GM23338 (cell line): Measurements from ENCODE around the gene MED17. TPM values are rescaled to one million over a fixed set of nuclear protein-coding genes. Genes with fewer than 3 reads are reported as not detected.
A peak's percentile ranks its signal among the peaks of the same experiment; 100 is the strongest.

Source experiments
- ATAC-seq: fragments of 200-7000 bp; cut with Tn5 transposase; 3 replicates; pipeline ENCODE4 v1.9.1; 2020
- DNase-seq: peaks from one replicate; pipeline ENCODE4 v3.0.0-alpha.2; 2015; ENCODE audit warnings: low spot score
- H2AFZ ChIP-seq: fragments of 200-600 bp; sonication (generic); 2 replicates; pipeline ENCODE4 v1.8.0; 2016; ENCODE audit warnings: antibody characterized with exemption, mild to moderate bottlenecking, moderate library complexity
- H3F3A ChIP-seq: fragments of 200-600 bp; sonication (generic); replicated peaks from 2 replicates; pipeline ENCODE4 v1.8.0; 2017; ENCODE audit warnings: antibody characterized with exemption, mixed run types, low read depth
- H3K27ac ChIP-seq: fragments of 200-600 bp; sonication (generic); 2 replicates; pipeline ENCODE4 v1.6.1; 2016; ENCODE audit warnings: low read depth
- H3K27me3 ChIP-seq: fragments of 200-600 bp; sonication (generic); 2 replicates; pipeline ENCODE4 v1.8.0; 2016; ENCODE audit warnings: mild to moderate bottlenecking, mixed run types, moderate library complexity; ENCODE audit not compliant: insufficient read depth
- H3K36me3 ChIP-seq: fragments of 200-600 bp; sonication (generic); 2 replicates; pipeline ENCODE4 v1.8.0; 2016; ENCODE audit warnings: mild to moderate bottlenecking; ENCODE audit not compliant: insufficient read depth
- H3K4me1 ChIP-seq: fragments of 200-600 bp; sonication (generic); 2 replicates; pipeline ENCODE4 v1.8.0; 2016; ENCODE audit warnings: mild to moderate bottlenecking, moderate library complexity; ENCODE audit not compliant: insufficient read depth
- H3K4me2 ChIP-seq: fragments of 200-600 bp; sonication (generic); 2 replicates; pipeline ENCODE4 v1.7.1; 2017; ENCODE audit warnings: mixed run types
- H3K4me3 ChIP-seq: fragments of 200-600 bp; sonication (generic); 2 replicates; pipeline ENCODE4 v1.6.1; 2016; ENCODE audit warnings: mixed run types
- H3K79me2 ChIP-seq: fragments of 200-600 bp; sonication (generic); replicated peaks from 2 replicates; pipeline ENCODE4 v1.8.0; 2017; ENCODE audit warnings: mild to moderate bottlenecking; ENCODE audit not compliant: insufficient read depth
- H3K9me2 ChIP-seq: fragments of 200-600 bp; sonication (generic); 2 replicates; pipeline ENCODE4 v1.8.0; 2017; ENCODE audit not compliant: insufficient read depth
- H4K20me1 ChIP-seq: fragments of 200-600 bp; sonication (generic); replicated peaks from 2 replicates; pipeline ENCODE4 v1.8.0; 2017; ENCODE audit warnings: mild to moderate bottlenecking; ENCODE audit not compliant: insufficient read depth
- H3K27ac Mint-ChIP-seq: 2 replicates; pipeline ENCODE4 v1.8.0; 2020; ENCODE audit warnings: inconsistent platforms, mild to moderate bottlenecking, moderate library complexity, mixed read lengths
- H3K27me3 Mint-ChIP-seq: 3 replicates; pipeline ENCODE4 v1.8.0; 2022; ENCODE audit warnings: low read depth, mild to moderate bottlenecking, moderate library complexity, mixed read lengths, inconsistent platforms; ENCODE audit not compliant: insufficient read depth, poor library complexity
- H3K36me3 Mint-ChIP-seq: 3 replicates; pipeline ENCODE4 v1.8.0; 2021; ENCODE audit warnings: low read depth, mild to moderate bottlenecking, inconsistent platforms, moderate library complexity, mixed read lengths
- H3K4me1 Mint-ChIP-seq: 3 replicates; pipeline ENCODE4 v1.8.0; 2020; ENCODE audit warnings: mild to moderate bottlenecking, inconsistent platforms, mixed read lengths
- H3K4me3 Mint-ChIP-seq: 3 replicates; pipeline ENCODE4 v1.8.0; 2021; ENCODE audit warnings: moderate library complexity, mild to moderate bottlenecking, inconsistent platforms, mixed read lengths
- H3K9me3 Mint-ChIP-seq: 3 replicates; pipeline ENCODE4 v1.8.0; 2020; ENCODE audit warnings: moderate library complexity, mild to moderate bottlenecking, inconsistent platforms, mixed read lengths
- CREB1 ChIP-seq: fragments of 250-450 bp; sonication (Bioruptor Pico); IDR thresholded peaks from 2 replicates; pipeline ENCODE4 v1.5.0; 2020; ENCODE audit warnings: low read depth, mild to moderate bottlenecking, moderate library complexity
- EZH2 ChIP-seq: fragments of 200-600 bp; sonication (generic); IDR thresholded peaks from one replicate; pipeline ENCODE4 v1.8.0; 2017; ENCODE audit warnings: antibody characterized with exemption, mild to moderate bottlenecking, low read depth; ENCODE audit not compliant: unreplicated experiment
- EZH2phosphoT487 ChIP-seq: fragments of 200-600 bp; sonication (generic); IDR thresholded peaks from one replicate; pipeline ENCODE4 v1.8.1; 2018; ENCODE audit warnings: antibody characterized with exemption; ENCODE audit not compliant: unreplicated experiment
- JUNB ChIP-seq: IDR thresholded peaks from one replicate; pipeline ENCODE4 v1.6.1; 2016; ENCODE audit warnings: antibody characterized with exemption; ENCODE audit not compliant: unreplicated experiment
- NANOG ChIP-seq: IDR thresholded peaks from 2 replicates; pipeline ENCODE4 v1.6.1; 2016; ENCODE audit warnings: antibody characterized with exemption, borderline replicate concordance
- POLR2AphosphoS5 ChIP-seq: IDR thresholded peaks from 2 replicates; pipeline ENCODE4 v1.6.1; 2016; ENCODE audit warnings: antibody characterized with exemption, low read depth
- STAT1 ChIP-seq: IDR thresholded peaks from one replicate; pipeline ENCODE4 v1.6.1; 2016; ENCODE audit warnings: antibody characterized with exemption; ENCODE audit not compliant: unreplicated experiment
- ZNF114 ChIP-seq: fragments of 250-450 bp; sonication (Bioruptor Pico); IDR thresholded peaks from 2 replicates; pipeline ENCODE4 v1.5.0; 2020; ENCODE audit warnings: mild to moderate bottlenecking, moderate library complexity
- ZNF331 ChIP-seq: fragments of 250-450 bp; sonication (Bioruptor Pico); IDR thresholded peaks from 2 replicates; pipeline ENCODE4 v1.5.0; 2020; ENCODE audit warnings: low read depth, mild to moderate bottlenecking, moderate library complexity
- polyA plus RNA-seq: library from polyadenylated mRNA; unstranded; fragments of >200 nt; fragmentation: Nextera tagmentation; extraction: Ambion mirVana; gene quantifications from 2 replicates; pipeline ENCODE4 v1.2.1, GENCODE V29; 2016
- total RNA-seq: library from RNA; depleted of rRNA; stranded (reverse); fragments of >200 nt; shearing (Covaris generic); gene quantifications from 2 replicates; pipeline ENCODE4 v1.2.3, GENCODE V29; 2014
- TF ChIP-seq, protein P1 (sequence below): IDR thresholded peaks from 2 replicates; pipeline ENCODE4 v1.6.1; 2016; ENCODE audit warnings: antibody characterized with exemption
- TF ChIP-seq, protein P2 (sequence below): fragments of 250-450 bp; sonication (Bioruptor Pico); IDR thresholded peaks from 2 replicates; pipeline ENCODE4 v1.5.0; 2020; ENCODE audit warnings: mild to moderate bottlenecking, moderate library complexity
- TF ChIP-seq, protein P3 (sequence below), 2 experiments: fragments of 200-600 bp in 1 of 2; sonication (generic) in 1 of 2; conservative IDR thresholded peaks; 2 replicates each; pipeline versions ENCODE4 v1.5.1 to v1.6.1; 2016 to 2017; ENCODE audit warnings: antibody characterized with exemption in 2 of 2, low read depth in 2 of 2, mild to moderate bottlenecking in 2 of 2, moderate library complexity in 1 of 2
- TF ChIP-seq, protein P4 (sequence below): IDR thresholded peaks from one replicate; pipeline ENCODE4 v1.6.1; 2018; ENCODE audit warnings: antibody characterized with exemption; ENCODE audit not compliant: unreplicated experiment

The MED17 gene
- total and polyA plus RNA-seq, 2 experiments from 2014 or later: 19.1 to 31.2 TPM

DNA sequence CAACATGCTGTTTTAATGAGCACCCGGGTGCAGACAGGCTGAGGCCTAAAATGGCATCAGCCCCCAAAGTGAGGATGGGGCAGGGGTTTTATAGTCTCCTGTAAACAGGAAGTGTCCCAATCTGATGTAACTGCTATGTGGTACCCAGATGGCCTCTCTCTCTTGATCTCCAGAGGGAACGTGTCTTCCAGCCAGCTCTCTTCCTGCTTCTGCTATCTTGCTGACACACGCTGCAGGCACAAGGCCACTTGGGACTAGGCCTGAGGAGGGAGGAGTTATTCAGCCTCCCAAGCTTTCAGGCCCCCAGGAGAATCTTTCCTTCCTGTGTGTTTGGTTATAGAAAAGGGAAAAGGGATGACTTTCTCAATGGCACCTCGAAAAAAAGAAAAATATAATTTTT lies 77.7 kb downstream of the MED17 start:
- Mint-ChIP-seq H3K9me3 (no peaks in the 10 kb centered on the region), H3K4me1 (peaks cover 37% of the 10 kb centered on the region), H3K27ac (no peak overlapping the region), H3K27me3 (no peaks in the 10 kb centered on the region), H3K36me3 (no peaks in the 10 kb centered on the region), H3K4me3 (no peak overlapping the region)
- no peaks in the 10 kb centered on the region for H3F3A ChIP-seq
- DNase-seq: no peak
- H4K20me1 ChIP-seq: no peaks in the 10 kb centered on the region
- peak overlapping the region; percentile 63; the same call in 1 of the 2 replicates for H2AFZ ChIP-seq
- no peak for ATAC-seq
- H3K4me2 ChIP-seq: no peak overlapping the region
- no peak overlapping the region for H3K27ac ChIP-seq
- H3K9me2 ChIP-seq: no peaks in the 10 kb centered on the region
- peaks cover 19% of the 10 kb centered on the region for H3K4me1 ChIP-seq
- no peaks in the 10 kb centered on the region for H3K36me3 ChIP-seq
- no peak overlapping the region for H3K4me3 ChIP-seq
- H3K79me2 ChIP-seq: no peaks in the 10 kb centered on the region
- H3K27me3 ChIP-seq: no peaks in the 10 kb centered on the region
- TF ChIP-seq EZH2phosphoT487 (no peak), CREB1 (CRISPR knock-in tag) (no peak), POLR2AphosphoS5 (no peak), JUNB (no peak), ZNF331 (CRISPR knock-in tag) (no peak), STAT1 (no peak), EZH2 (no peak), ZNF114 (CRISPR knock-in tag) (no peak), NANOG (no peak)
- TF ChIP-seq, protein P1, sequence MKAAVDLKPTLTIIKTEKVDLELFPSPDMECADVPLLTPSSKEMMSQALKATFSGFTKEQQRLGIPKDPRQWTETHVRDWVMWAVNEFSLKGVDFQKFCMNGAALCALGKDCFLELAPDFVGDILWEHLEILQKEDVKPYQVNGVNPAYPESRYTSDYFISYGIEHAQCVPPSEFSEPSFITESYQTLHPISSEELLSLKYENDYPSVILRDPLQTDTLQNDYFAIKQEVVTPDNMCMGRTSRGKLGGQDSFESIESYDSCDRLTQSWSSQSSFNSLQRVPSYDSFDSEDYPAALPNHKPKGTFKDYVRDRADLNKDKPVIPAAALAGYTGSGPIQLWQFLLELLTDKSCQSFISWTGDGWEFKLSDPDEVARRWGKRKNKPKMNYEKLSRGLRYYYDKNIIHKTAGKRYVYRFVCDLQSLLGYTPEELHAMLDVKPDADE: no peak
- TF ChIP-seq, protein P2, sequence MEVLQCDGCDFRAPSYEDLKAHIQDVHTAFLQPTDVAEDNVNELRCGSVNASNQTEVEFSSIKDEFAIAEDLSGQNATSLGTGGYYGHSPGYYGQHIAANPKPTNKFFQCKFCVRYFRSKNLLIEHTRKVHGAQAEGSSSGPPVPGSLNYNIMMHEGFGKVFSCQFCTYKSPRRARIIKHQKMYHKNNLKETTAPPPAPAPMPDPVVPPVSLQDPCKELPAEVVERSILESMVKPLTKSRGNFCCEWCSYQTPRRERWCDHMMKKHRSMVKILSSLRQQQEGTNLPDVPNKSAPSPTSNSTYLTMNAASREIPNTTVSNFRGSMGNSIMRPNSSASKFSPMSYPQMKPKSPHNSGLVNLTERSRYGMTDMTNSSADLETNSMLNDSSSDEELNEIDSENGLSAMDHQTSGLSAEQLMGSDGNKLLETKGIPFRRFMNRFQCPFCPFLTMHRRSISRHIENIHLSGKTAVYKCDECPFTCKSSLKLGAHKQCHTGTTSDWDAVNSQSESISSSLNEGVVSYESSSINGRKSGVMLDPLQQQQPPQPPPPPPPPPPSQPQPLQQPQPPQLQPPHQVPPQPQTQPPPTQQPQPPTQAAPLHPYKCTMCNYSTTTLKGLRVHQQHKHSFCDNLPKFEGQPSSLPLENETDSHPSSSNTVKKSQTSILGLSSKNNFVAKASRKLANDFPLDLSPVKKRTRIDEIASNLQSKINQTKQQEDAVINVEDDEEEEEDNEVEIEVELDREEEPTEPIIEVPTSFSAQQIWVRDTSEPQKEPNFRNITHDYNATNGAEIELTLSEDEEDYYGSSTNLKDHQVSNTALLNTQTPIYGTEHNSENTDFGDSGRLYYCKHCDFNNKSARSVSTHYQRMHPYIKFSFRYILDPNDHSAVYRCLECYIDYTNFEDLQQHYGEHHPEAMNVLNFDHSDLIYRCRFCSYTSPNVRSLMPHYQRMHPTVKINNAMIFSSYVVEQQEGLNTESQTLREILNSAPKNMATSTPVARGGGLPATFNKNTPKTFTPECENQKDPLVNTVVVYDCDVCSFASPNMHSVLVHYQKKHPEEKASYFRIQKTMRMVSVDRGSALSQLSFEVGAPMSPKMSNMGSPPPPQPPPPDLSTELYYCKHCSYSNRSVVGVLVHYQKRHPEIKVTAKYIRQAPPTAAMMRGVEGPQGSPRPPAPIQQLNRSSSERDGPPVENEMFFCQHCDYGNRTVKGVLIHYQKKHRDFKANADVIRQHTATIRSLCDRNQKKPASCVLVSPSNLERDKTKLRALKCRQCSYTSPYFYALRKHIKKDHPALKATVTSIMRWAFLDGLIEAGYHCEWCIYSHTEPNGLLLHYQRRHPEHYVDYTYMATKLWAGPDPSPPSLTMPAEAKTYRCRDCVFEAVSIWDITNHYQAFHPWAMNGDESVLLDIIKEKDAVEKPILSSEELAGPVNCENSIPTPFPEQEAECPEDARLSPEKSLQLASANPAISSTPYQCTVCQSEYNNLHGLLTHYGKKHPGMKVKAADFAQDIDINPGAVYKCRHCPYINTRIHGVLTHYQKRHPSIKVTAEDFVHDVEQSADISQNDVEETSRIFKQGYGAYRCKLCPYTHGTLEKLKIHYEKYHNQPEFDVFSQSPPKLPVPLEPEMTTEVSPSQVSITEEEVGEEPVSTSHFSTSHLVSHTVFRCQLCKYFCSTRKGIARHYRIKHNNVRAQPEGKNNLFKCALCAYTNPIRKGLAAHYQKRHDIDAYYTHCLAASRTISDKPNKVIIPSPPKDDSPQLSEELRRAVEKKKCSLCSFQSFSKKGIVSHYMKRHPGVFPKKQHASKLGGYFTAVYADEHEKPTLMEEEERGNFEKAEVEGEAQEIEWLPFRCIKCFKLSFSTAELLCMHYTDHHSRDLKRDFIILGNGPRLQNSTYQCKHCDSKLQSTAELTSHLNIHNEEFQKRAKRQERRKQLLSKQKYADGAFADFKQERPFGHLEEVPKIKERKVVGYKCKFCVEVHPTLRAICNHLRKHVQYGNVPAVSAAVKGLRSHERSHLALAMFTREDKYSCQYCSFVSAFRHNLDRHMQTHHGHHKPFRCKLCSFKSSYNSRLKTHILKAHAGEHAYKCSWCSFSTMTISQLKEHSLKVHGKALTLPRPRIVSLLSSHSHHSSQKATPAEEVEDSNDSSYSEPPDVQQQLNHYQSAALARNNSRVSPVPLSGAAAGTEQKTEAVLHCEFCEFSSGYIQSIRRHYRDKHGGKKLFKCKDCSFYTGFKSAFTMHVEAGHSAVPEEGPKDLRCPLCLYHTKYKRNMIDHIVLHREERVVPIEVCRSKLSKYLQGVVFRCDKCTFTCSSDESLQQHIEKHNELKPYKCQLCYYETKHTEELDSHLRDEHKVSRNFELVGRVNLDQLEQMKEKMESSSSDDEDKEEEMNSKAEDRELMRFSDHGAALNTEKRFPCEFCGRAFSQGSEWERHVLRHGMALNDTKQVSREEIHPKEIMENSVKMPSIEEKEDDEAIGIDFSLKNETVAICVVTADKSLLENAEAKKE: no peak
- TF ChIP-seq, protein P3, sequence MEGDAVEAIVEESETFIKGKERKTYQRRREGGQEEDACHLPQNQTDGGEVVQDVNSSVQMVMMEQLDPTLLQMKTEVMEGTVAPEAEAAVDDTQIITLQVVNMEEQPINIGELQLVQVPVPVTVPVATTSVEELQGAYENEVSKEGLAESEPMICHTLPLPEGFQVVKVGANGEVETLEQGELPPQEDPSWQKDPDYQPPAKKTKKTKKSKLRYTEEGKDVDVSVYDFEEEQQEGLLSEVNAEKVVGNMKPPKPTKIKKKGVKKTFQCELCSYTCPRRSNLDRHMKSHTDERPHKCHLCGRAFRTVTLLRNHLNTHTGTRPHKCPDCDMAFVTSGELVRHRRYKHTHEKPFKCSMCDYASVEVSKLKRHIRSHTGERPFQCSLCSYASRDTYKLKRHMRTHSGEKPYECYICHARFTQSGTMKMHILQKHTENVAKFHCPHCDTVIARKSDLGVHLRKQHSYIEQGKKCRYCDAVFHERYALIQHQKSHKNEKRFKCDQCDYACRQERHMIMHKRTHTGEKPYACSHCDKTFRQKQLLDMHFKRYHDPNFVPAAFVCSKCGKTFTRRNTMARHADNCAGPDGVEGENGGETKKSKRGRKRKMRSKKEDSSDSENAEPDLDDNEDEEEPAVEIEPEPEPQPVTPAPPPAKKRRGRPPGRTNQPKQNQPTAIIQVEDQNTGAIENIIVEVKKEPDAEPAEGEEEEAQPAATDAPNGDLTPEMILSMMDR (conservative IDR thresholded peaks at IDR 0.05; ENCODE audit: low read depth in 2 of 2): no peak
- TF ChIP-seq, protein P4, sequence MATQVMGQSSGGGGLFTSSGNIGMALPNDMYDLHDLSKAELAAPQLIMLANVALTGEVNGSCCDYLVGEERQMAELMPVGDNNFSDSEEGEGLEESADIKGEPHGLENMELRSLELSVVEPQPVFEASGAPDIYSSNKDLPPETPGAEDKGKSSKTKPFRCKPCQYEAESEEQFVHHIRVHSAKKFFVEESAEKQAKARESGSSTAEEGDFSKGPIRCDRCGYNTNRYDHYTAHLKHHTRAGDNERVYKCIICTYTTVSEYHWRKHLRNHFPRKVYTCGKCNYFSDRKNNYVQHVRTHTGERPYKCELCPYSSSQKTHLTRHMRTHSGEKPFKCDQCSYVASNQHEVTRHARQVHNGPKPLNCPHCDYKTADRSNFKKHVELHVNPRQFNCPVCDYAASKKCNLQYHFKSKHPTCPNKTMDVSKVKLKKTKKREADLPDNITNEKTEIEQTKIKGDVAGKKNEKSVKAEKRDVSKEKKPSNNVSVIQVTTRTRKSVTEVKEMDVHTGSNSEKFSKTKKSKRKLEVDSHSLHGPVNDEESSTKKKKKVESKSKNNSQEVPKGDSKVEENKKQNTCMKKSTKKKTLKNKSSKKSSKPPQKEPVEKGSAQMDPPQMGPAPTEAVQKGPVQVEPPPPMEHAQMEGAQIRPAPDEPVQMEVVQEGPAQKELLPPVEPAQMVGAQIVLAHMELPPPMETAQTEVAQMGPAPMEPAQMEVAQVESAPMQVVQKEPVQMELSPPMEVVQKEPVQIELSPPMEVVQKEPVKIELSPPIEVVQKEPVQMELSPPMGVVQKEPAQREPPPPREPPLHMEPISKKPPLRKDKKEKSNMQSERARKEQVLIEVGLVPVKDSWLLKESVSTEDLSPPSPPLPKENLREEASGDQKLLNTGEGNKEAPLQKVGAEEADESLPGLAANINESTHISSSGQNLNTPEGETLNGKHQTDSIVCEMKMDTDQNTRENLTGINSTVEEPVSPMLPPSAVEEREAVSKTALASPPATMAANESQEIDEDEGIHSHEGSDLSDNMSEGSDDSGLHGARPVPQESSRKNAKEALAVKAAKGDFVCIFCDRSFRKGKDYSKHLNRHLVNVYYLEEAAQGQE: no peak
